Bronchial epithelial cell (primary cell): Measurements from ENCODE around the gene CTNNA2. TPM values are rescaled to one million over a fixed set of nuclear protein-coding genes. Genes with fewer than 3 reads are reported as not detected.
A peak's percentile ranks its signal among the peaks of the same experiment; 100 is the strongest.

Source experiments
- DNase-seq: peaks from one replicate; pipeline ENCODE4 v3.0.0-alpha.2; 2010; ENCODE audit warnings: low read depth
- FAIRE-seq: peaks from 2 replicates; lab custom pipeline; 2011; peaks lifted over from hg19 to GRCh38; lab: Jason Lieb, UNC
- H3K27me3 ChIP-seq: 2 replicates; pipeline ENCODE4 v1.5.1; 2011; ENCODE audit warnings: low read length; ENCODE audit not compliant: control insufficient read depth, insufficient read depth
- H3K36me3 ChIP-seq: 2 replicates; pipeline ENCODE4 v1.5.1; 2011; ENCODE audit warnings: low read length; ENCODE audit not compliant: control insufficient read depth, insufficient read depth
- H3K4me3 ChIP-seq: 2 replicates; pipeline ENCODE4 v1.5.1; 2011; ENCODE audit warnings: mild to moderate bottlenecking, low read depth, low read length, control low read depth
- total RNA-seq: library from RNA; depleted of rRNA; stranded (reverse); fragments of >200 nt; gene quantifications from 2 replicates; pipeline ENCODE4 v1.2.1, GENCODE V29; 2014
- TF ChIP-seq, protein P1 (sequence below): IDR thresholded peaks from 2 replicates; pipeline ENCODE4 v1.5.1; 2011; ENCODE audit warnings: mild to moderate bottlenecking, moderate library complexity, low read length, control low read depth, inconsistent platforms; ENCODE audit not compliant: insufficient read depth, severe bottlenecking

CTNNA2 gene
- total RNA-seq, 1 donor from 2014 or later: not detected

- DNase-seq (no peak), FAIRE-seq (no peak)
- H3K4me3 ChIP-seq: no peak overlapping the region
- H3K27me3 ChIP-seq: no peaks in the 10 kb centered on the region
- H3K36me3 ChIP-seq: no peaks in the 10 kb centered on the region
- TF ChIP-seq, protein P1, sequence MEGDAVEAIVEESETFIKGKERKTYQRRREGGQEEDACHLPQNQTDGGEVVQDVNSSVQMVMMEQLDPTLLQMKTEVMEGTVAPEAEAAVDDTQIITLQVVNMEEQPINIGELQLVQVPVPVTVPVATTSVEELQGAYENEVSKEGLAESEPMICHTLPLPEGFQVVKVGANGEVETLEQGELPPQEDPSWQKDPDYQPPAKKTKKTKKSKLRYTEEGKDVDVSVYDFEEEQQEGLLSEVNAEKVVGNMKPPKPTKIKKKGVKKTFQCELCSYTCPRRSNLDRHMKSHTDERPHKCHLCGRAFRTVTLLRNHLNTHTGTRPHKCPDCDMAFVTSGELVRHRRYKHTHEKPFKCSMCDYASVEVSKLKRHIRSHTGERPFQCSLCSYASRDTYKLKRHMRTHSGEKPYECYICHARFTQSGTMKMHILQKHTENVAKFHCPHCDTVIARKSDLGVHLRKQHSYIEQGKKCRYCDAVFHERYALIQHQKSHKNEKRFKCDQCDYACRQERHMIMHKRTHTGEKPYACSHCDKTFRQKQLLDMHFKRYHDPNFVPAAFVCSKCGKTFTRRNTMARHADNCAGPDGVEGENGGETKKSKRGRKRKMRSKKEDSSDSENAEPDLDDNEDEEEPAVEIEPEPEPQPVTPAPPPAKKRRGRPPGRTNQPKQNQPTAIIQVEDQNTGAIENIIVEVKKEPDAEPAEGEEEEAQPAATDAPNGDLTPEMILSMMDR: no peak
Observed at GRCh38 chr2:80454628-80455027, 941.8 kb downstream of the CTNNA2 start.

GRCh38 chr2:80459028-80459427, 946.2 kb downstream of the CTNNA2 start:
- no peak for FAIRE-seq

DNA sequence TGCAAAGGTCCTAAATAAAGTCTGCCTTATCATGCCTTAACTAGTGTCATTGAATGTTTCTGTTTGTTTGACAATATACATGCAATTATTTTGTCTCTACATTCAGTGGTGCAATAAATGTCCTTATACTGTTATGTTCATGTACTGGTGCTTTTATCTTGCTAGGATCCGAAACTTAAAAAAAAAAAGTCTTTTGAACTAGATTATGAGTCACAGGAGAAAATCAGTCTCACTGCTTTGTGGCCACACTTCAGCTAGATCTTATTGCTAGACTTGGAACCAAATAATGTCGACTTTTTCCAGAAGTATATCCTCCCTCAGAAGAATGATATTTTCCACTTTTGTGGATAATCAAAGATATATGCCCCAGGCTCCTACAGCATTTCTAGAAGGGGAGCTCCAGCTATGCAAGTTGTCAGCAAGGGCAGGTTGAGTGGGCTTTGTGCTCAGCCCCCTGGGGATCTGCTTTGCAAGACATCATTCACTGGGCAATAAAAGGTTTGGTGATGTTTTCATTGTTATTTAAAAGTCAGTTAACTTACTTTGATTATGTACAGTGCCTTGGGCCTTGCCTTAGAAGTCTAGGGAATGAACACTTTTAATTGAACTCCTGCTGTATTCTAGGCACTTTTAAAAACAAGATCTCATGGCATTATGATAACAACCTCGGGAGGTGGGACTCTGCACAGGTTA, 948.8 kb downstream of the CTNNA2 start:
- Histone ChIP-seq H3K36me3 (no peaks in the 10 kb centered on the region), H3K27me3 (no peaks in the 10 kb centered on the region), H3K4me3 (no peak overlapping the region)
- DNase-seq (no peak), FAIRE-seq (no peak)
- TF ChIP-seq, protein P1: no peak

More at GRCh38 chr2:80459028-80459427, 946.2 kb downstream of the CTNNA2 start:
- no peaks in the 10 kb centered on the region for H3K27me3 ChIP-seq
- no peaks in the 10 kb centered on the region for H3K36me3 ChIP-seq
- no peak overlapping the region for H3K4me3 ChIP-seq
- DNase-seq: peak; percentile 66
- TF ChIP-seq, protein P1: no peak

DNA sequence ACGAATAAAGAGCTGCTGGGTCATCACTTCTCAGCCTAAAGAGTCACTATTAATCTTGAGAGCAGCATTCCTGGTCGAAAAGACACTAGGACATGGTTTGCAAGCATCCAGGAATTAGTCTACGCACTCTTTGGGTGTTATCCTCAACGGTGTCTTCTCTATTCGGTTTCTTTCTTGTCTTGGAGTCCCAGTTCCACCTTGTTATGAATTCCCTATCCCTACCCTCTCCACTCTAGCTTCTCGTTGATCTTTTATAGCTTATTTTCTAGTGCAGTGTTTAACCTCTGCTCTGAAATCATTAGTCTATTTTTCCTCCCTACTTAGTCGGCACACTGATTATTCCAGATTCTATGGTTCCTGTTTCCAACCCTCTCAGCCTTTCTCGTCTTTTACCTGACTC, 949.8 kb downstream of the CTNNA2 start:
- TF ChIP-seq, protein P1: no peak
- Histone ChIP-seq H3K36me3 (no peaks in the 10 kb centered on the region), H3K27me3 (no peaks in the 10 kb centered on the region), H3K4me3 (no peak overlapping the region)
- DNase-seq (no peak), FAIRE-seq (no peak)

- TF ChIP-seq, protein P1: no peak
- H3K4me3 ChIP-seq: no peak overlapping the region
- H3K36me3 ChIP-seq: no peaks in the 10 kb centered on the region
- H3K27me3 ChIP-seq: no peaks in the 10 kb centered on the region
- FAIRE-seq (no peak), DNase-seq (no peak)
Observed at GRCh38 chr2:80464275-80464674, 951.4 kb downstream of the CTNNA2 start.
